ENCODE measurements around the gene MS4A10. TPM values are rescaled to one million over a fixed set of nuclear protein-coding genes. Genes with fewer than 3 reads are reported as not detected.
A peak's percentile ranks its signal among the peaks of the same experiment; 100 is the strongest.

Gene MS4A10
- total and polyA plus RNA-seq, 2 donors (not counting 1 experiment from before 2014, with no cell fraction given) = not detected

DNA sequence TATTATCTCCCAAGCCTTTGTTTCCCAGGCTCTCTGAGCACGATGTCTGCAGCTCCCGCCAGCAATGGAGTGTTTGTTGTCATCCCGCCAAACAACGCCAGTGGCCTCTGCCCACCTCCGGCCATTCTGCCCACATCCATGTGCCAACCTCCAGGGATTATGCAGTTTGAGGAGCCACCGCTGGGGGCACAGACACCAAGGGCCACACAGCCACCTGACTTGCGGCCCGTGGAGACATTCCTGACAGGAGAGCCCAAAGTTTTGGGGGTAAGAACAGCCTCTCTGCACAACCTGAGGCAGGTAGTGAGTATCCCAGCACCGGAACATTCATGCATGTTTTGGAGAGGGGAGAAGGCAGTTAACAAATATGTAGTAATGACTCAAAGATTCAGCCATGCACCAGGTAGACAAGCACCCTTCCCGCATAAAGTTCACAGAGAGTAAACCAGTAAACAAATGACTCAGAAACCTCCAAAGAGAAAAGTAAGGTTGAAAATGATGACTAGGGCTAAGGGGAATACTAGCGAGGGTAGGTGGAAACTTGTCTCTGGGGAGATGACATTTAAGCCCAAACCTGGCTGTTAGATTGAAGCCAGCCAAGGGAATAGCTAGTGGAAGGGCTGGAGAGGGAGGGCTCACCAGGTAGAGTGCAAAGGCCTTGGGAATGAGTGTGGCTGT lies 21.3 kb upstream of the MS4A10 start:
- Mint-ChIP-seq H3K4me1 (peaks cover 49% of the 10 kb centered on the region), H3K27ac (peak overlapping the region; percentile 5), H3K4me3 (no peak overlapping the region), H3K9me3 (ENCODE audit: insufficient read depth) (no peaks in the 10 kb centered on the region), H3K27me3 (peaks cover 30% of the 10 kb centered on the region)
- ATAC-seq (ENCODE audit: low read depth) = no peak
- Histone ChIP-seq H2AFZ (ENCODE audit: insufficient read depth, low read depth, low read length, poor library complexity, severe bottlenecking) (no peak overlapping the region), H3K36me3 (replicated peaks in 1 of 2; ENCODE audit: control extremely low read depth in 1 of 2, control insufficient read depth in 1 of 2, extremely low read depth in 1 of 2, insufficient read depth in 2 of 2, low read length in 1 of 2) (no peaks in the 10 kb centered on the region), H3K4me2 (replicated peaks; ENCODE audit: low read depth, low read length, poor library complexity, severe bottlenecking) (peak overlapping the region; percentile 45), H3K4me3 (ENCODE audit: control extremely low read depth in 1 of 5, extremely low read depth in 1 of 5, insufficient read depth in 1 of 5, low read depth in 2 of 5, low read length in 4 of 5) (no peak overlapping the region), H3K9ac (ENCODE audit: low read length) (no peak overlapping the region), H4K20me1 (ENCODE audit: control insufficient read depth, insufficient read depth, low read length, poor library complexity, severe bottlenecking) (no peaks in the 10 kb centered on the region), H3K27me3 (replicated peaks in 1 of 4; ENCODE audit: control extremely low read depth in 1 of 4, control insufficient read depth in 3 of 4, insufficient read depth in 4 of 4, low read length in 3 of 4) (peaks cover 0 to 18% (median 1%) of the 10 kb centered on the region in 4 experiments), H3K9me3 (ENCODE audit: control extremely low read depth in 1 of 3, control insufficient read depth in 2 of 3, insufficient read depth in 1 of 3, low read length in 2 of 3) (peaks cover 0 to 8% (median 0%) of the 10 kb centered on the region in 3 donors), H3K79me2 (ENCODE audit: control insufficient read depth, insufficient read depth, low read length) (no peaks in the 10 kb centered on the region), H3K27ac (ENCODE audit: low read length in 2 of 2) (no peak overlapping the region), H3K4me1 (ENCODE audit: control insufficient read depth in 2 of 2, insufficient read depth in 2 of 2, low read length in 2 of 2) (peaks cover 25 to 30% of the 10 kb centered on the region in 2 donors)
- TF ChIP-seq CTCF (IDR thresholded peaks at IDR 0.05) = no peak
- TF ChIP-seq EZH2 (IDR thresholded peaks at IDR 0.05; ENCODE audit: borderline replicate concordance, insufficient read depth, low read depth, low read length, poor library complexity, severe bottlenecking) = no peak
- intact Hi-C loops (cut with micrococcal nuclease) = loop anchor here (5.0 kb wide), 1 partner anchor 497 kb away; no protein-coding TSS in a partner anchor
- 85% methylated on average over 10 of the region's 11 CpGs for WGBS (ENCODE audit: insufficient coverage)
- no peak for DNase-seq
- CTCF ChIA-PET = interaction anchor here (0.8 to 6.5 kb wide), 13 partner anchors 10 to 498 kb away, joined by 3 to 102 read pairs (median 4); no protein-coding TSS in a partner anchor
- POLR2A ChIA-PET = no interaction called here

DNA sequence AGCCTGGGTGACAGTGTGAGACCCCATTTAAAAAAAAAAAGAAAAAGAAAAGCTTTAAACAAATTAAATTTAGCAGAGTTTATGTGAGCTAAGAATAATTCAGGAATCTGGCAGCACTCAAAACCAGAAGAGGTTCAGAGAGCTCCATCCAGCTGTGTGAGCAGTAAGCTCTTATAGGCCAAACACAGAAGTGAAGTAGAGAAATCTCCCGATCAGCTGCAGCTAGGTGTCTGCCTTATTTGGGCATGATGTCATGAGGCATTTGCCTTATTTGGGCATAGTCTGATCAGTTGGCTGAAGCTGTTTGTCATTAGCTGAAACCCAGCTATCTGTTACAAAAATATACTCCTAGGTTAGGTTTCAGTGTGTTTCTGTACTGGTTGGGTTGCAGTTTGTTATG lies 20.3 kb upstream of the MS4A10 start:
- Histone ChIP-seq H2AFZ (ENCODE audit: insufficient read depth, low read depth, low read length, poor library complexity, severe bottlenecking) (no peak overlapping the region), H3K36me3 (replicated peaks in 1 of 2; ENCODE audit: control extremely low read depth in 1 of 2, control insufficient read depth in 1 of 2, extremely low read depth in 1 of 2, insufficient read depth in 2 of 2, low read length in 1 of 2) (no peaks in the 10 kb centered on the region), H3K4me1 (ENCODE audit: control insufficient read depth in 2 of 2, insufficient read depth in 2 of 2, low read length in 2 of 2) (peaks cover 25 to 30% of the 10 kb centered on the region in 2 donors), H3K79me2 (ENCODE audit: control insufficient read depth, insufficient read depth, low read length) (no peaks in the 10 kb centered on the region), H4K20me1 (ENCODE audit: control insufficient read depth, insufficient read depth, low read length, poor library complexity, severe bottlenecking) (no peaks in the 10 kb centered on the region), H3K27me3 (replicated peaks in 1 of 4; ENCODE audit: control extremely low read depth in 1 of 4, control insufficient read depth in 3 of 4, insufficient read depth in 4 of 4, low read length in 3 of 4) (peaks cover 0 to 21% (median 1%) of the 10 kb centered on the region in 4 experiments), H3K4me2 (replicated peaks; ENCODE audit: low read depth, low read length, poor library complexity, severe bottlenecking) (no peak overlapping the region), H3K9ac (ENCODE audit: low read length) (no peak overlapping the region), H3K9me3 (ENCODE audit: control extremely low read depth in 1 of 3, control insufficient read depth in 2 of 3, insufficient read depth in 1 of 3, low read length in 2 of 3) (peaks cover 0 to 8% (median 0%) of the 10 kb centered on the region in 3 donors), H3K4me3 (ENCODE audit: control extremely low read depth in 1 of 5, extremely low read depth in 1 of 5, insufficient read depth in 1 of 5, low read depth in 2 of 5, low read length in 4 of 5) (no peak overlapping the region), H3K27ac (ENCODE audit: low read length in 2 of 2) (no peak overlapping the region)
- Mint-ChIP-seq H3K27ac (no peak overlapping the region), H3K9me3 (ENCODE audit: insufficient read depth) (no peaks in the 10 kb centered on the region), H3K4me1 (peaks cover 39% of the 10 kb centered on the region), H3K27me3 (peaks cover 32% of the 10 kb centered on the region), H3K4me3 (no peak overlapping the region)
- no CpG with 5 or more reads among the region's 1 CpG for WGBS (ENCODE audit: insufficient coverage)
- intact Hi-C loops (cut with micrococcal nuclease) = loop anchor here (5.0 kb wide), 1 partner anchor 498 kb away; no protein-coding TSS in a partner anchor
- POLR2A ChIA-PET = no interaction called here
- ATAC-seq (ENCODE audit: low read depth) (no peak), DNase-seq (peak; percentile 25)
- TF ChIP-seq CTCF (IDR thresholded peaks at IDR 0.05) (no peak), EZH2 (IDR thresholded peaks at IDR 0.05; ENCODE audit: borderline replicate concordance, insufficient read depth, low read depth, low read length, poor library complexity, severe bottlenecking) (no peak)
- CTCF ChIA-PET = interaction anchor here (0.6 to 6.5 kb wide), 5 partner anchors 8 to 627 kb away, joined by 4 to 102 read pairs (median 8); partner anchors contain the start of genes MS4A15 and TMEM216

Data from B cell (primary cell).